SK-N-SH (cell line): Measurements from ENCODE around the gene SLC7A11. TPM values are rescaled to one million over a fixed set of nuclear protein-coding genes. Genes with fewer than 3 reads are reported as not detected.

Experiments used
- CTCF ChIA-PET: fragments of 300-600, 350-600 bp; formaldehyde crosslinking; extraction: SDS; loops from one replicate; lab custom pipeline; 2021; lab: Yijun Ruan, JAX
- POLR2A ChIA-PET: fragments of 350-600 bp; sonication (Branson Sonifier 250); formaldehyde crosslinking; extraction: SDS; loops from one replicate; lab custom pipeline; 2020; ENCODE audit warnings: antibody characterized with exemption, inconsistent platforms; lab: Yijun Ruan, JAX
- DNase-seq: peaks from one replicate; pipeline ENCODE4 v3.0.0; 2012
- H2AFZ ChIP-seq: fragments of 200-600 bp; sonication (generic); 2 replicates; pipeline ENCODE4 v1.8.1; 2016; ENCODE audit warnings: antibody characterized with exemption, mild to moderate bottlenecking, low read depth
- H3F3A ChIP-seq: fragments of 200-600 bp; sonication (generic); replicated peaks from 2 replicates; pipeline ENCODE3; 2016; ENCODE audit warnings: antibody characterized with exemption, mild to moderate bottlenecking; ENCODE audit not compliant: insufficient read depth
- H3K27ac ChIP-seq, 2 experiments: fragments of 200-500 bp in 1 of 2; fragments of 200-600 bp in 1 of 2; sonication (Bioruptor generic) in 1 of 2; sonication (generic), shearing (Covaris generic) in 1 of 2; 2 replicates each; pipeline versions ENCODE4 v1.5.1 to v1.6.1; 2014 to 2016; ENCODE audit warnings: low read depth in 2 of 2, inconsistent platforms in 1 of 2, low read length in 1 of 2, mild to moderate bottlenecking in 1 of 2, mixed read lengths in 1 of 2
- H3K27me3 ChIP-seq: fragments of 200-600 bp; sonication (generic), shearing (Covaris generic); 2 replicates; pipeline ENCODE4 v1.6.1; 2016; ENCODE audit warnings: mixed run types; ENCODE audit not compliant: insufficient read depth
- H3K36me3 ChIP-seq, 2 experiments: fragments of 200-500 bp in 1 of 2; fragments of 200-600 bp in 1 of 2; sonication (Bioruptor generic) in 1 of 2; sonication (generic) in 1 of 2; replicated peaks in 1 of 2; 2 replicates each; pipeline versions ENCODE3 to v1.5.1; 2014 to 2016; ENCODE audit warnings: low read length in 1 of 2, mild to moderate bottlenecking in 1 of 2; ENCODE audit not compliant: insufficient read depth in 2 of 2, control insufficient read depth in 1 of 2
- H3K4me1 ChIP-seq, 2 experiments: fragments of 200-500 bp in 1 of 2; fragments of 200-600 bp in 1 of 2; sonication (Bioruptor generic) in 1 of 2; sonication (generic), shearing (Covaris generic) in 1 of 2; 2 replicates each; pipeline versions ENCODE4 v1.5.1 to v1.6.1; 2014 to 2016; ENCODE audit warnings: low read depth in 1 of 2, low read length in 1 of 2, mixed run types in 1 of 2; ENCODE audit not compliant: insufficient read depth in 2 of 2, control insufficient read depth in 1 of 2
- H3K4me2 ChIP-seq: fragments of 200-600 bp; sonication (generic), shearing (Covaris generic); 2 replicates; pipeline ENCODE4 v1.6.1; 2017; ENCODE audit warnings: mixed run types
- H3K4me3 ChIP-seq, 2 experiments: fragments of 200-500 bp in 1 of 2; fragments of 200-600 bp in 1 of 2; sonication (Bioruptor generic) in 1 of 2; sonication (generic), shearing (Covaris generic) in 1 of 2; 2 replicates each; pipeline versions ENCODE4 v1.5.1 to v1.8.1; 2014 to 2016; ENCODE audit warnings: low read depth in 2 of 2, inconsistent platforms in 1 of 2, low read length in 1 of 2, mild to moderate bottlenecking in 1 of 2, mixed read lengths in 1 of 2, moderate library complexity in 1 of 2
- H3K79me2 ChIP-seq: fragments of 200-600 bp; sonication (generic); 2 replicates; pipeline ENCODE4 v1.8.1; 2017; ENCODE audit warnings: mild to moderate bottlenecking; ENCODE audit not compliant: insufficient read depth
- H3K9ac ChIP-seq: fragments of 200-600 bp; sonication (generic); 2 replicates; pipeline ENCODE4 v1.6.1; 2017; ENCODE audit warnings: mixed run types
- H3K9me2 ChIP-seq: fragments of 200-600 bp; sonication (generic); 2 replicates; pipeline ENCODE4 v1.6.1; 2017; ENCODE audit warnings: mixed run types
- H3K9me3 ChIP-seq: fragments of 200-600 bp; sonication (generic); 2 replicates; pipeline ENCODE4 v1.6.1; 2017; ENCODE audit warnings: mixed run types, mild to moderate bottlenecking, moderate library complexity
- H4K20me1 ChIP-seq: fragments of 200-600 bp; sonication (generic); 2 replicates; pipeline ENCODE4 v1.6.1; 2017; ENCODE audit warnings: mild to moderate bottlenecking, mixed run types; ENCODE audit not compliant: insufficient read depth
- ELF1 ChIP-seq: IDR thresholded peaks from 2 replicates; pipeline ENCODE4 v1.4.0; 2012
- EP300 ChIP-seq, 2 experiments: IDR thresholded peaks; 2 replicates each; pipeline versions ENCODE4 v1.4.0 to v1.6.1; 2012; ENCODE audit warnings: borderline replicate concordance in 1 of 2, low read depth in 1 of 2, low read length in 1 of 2
- FOXJ3 ChIP-seq: sonication (generic); formaldehyde crosslinking; IDR thresholded peaks from 2 replicates; pipeline ENCODE4 v1.5.1; 2020; ENCODE audit warnings: mild to moderate bottlenecking, missing genetic modification reagents
- FOXM1 ChIP-seq: IDR thresholded peaks from 2 replicates; pipeline ENCODE4 v1.4.0; 2012; ENCODE audit warnings: low read depth, mild to moderate bottlenecking
- NFIC ChIP-seq: IDR thresholded peaks from 2 replicates; pipeline ENCODE4 v1.4.0; 2012; ENCODE audit warnings: borderline replicate concordance
- RAD21 ChIP-seq: IDR thresholded peaks from 2 replicates; pipeline ENCODE4 v1.6.1; 2012; ENCODE audit warnings: mild to moderate bottlenecking, low read length
- RCOR1 ChIP-seq: fragments of 150-350 bp; IDR thresholded peaks from 2 replicates; pipeline ENCODE4 v1.6.1; 2017; ENCODE audit warnings: antibody characterized with exemption, low read length
- SMC3 ChIP-seq: IDR thresholded peaks from 2 replicates; pipeline ENCODE4 v1.6.1; 2012; ENCODE audit warnings: low read depth, low read length, improper control_type of control experiment
- TAF1 ChIP-seq: IDR thresholded peaks from 2 replicates; pipeline ENCODE4 v1.6.1; 2012; ENCODE audit warnings: low read depth, mild to moderate bottlenecking, low read length, moderate library complexity, borderline replicate concordance
- TCF12 ChIP-seq: IDR thresholded peaks from 2 replicates; pipeline ENCODE4 v1.4.0; 2012
- TEAD4 ChIP-seq: IDR thresholded peaks from 2 replicates; pipeline ENCODE4 v1.4.0; 2012; ENCODE audit warnings: mild to moderate bottlenecking, borderline replicate concordance; ENCODE audit not compliant: insufficient read depth
- WGBS: methylation state at CpG from one replicate; pipeline ENCODE4 v1.1.6; 2017; ENCODE audit warnings: low lambda C conversion rate; 5-methylcytosine and 5-hydroxymethylcytosine counted together
- polyA plus RNA-seq, 3 experiments: library from polyadenylated mRNA; depleted of rRNA; stranded (reverse); fragments of >200 nt; gene quantifications; 2 replicates each; pipeline ENCODE4 v1.2.3, GENCODE V29; 2012
- TF ChIP-seq, protein P1 (sequence below): IDR thresholded peaks from 2 replicates; pipeline ENCODE4 v1.6.1; 2012; ENCODE audit warnings: mild to moderate bottlenecking, low read depth, low read length, moderate library complexity

SLC7A11 gene
- polyA plus RNA-seq, 1 of the 3 experiments (the other 2 are of a cell fraction): 3.1 TPM

DNA sequence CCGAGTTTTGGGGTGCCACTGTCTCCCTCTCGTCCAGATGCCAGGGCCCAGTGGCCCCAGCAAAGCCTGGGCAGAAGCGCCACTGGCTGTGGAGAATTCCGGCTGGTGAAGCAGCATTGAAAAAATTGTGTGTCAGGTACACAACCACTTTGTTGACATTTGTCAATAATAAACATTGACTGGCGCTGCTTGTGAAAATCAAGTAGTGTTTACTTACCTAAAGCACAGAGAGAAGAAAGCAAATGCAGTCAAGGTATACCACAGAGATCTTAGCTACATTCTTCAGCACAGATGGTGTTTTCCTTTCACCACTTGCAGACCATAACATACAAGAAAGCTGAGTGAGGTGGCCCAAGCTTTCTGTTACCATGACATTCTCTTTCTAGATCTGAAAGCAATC, 14.5 kb upstream of the SLC7A11 start (continued):
- TF ChIP-seq, protein P1, sequence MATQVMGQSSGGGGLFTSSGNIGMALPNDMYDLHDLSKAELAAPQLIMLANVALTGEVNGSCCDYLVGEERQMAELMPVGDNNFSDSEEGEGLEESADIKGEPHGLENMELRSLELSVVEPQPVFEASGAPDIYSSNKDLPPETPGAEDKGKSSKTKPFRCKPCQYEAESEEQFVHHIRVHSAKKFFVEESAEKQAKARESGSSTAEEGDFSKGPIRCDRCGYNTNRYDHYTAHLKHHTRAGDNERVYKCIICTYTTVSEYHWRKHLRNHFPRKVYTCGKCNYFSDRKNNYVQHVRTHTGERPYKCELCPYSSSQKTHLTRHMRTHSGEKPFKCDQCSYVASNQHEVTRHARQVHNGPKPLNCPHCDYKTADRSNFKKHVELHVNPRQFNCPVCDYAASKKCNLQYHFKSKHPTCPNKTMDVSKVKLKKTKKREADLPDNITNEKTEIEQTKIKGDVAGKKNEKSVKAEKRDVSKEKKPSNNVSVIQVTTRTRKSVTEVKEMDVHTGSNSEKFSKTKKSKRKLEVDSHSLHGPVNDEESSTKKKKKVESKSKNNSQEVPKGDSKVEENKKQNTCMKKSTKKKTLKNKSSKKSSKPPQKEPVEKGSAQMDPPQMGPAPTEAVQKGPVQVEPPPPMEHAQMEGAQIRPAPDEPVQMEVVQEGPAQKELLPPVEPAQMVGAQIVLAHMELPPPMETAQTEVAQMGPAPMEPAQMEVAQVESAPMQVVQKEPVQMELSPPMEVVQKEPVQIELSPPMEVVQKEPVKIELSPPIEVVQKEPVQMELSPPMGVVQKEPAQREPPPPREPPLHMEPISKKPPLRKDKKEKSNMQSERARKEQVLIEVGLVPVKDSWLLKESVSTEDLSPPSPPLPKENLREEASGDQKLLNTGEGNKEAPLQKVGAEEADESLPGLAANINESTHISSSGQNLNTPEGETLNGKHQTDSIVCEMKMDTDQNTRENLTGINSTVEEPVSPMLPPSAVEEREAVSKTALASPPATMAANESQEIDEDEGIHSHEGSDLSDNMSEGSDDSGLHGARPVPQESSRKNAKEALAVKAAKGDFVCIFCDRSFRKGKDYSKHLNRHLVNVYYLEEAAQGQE: no peak
- no peak for TF ChIP-seq EP300 (IDR thresholded peaks at IDR 0.05; ENCODE audit: borderline replicate concordance in 1 of 2, low read depth in 1 of 2, low read length in 1 of 2)
- TF ChIP-seq, all 33 proteins: peak for 0

DNA sequence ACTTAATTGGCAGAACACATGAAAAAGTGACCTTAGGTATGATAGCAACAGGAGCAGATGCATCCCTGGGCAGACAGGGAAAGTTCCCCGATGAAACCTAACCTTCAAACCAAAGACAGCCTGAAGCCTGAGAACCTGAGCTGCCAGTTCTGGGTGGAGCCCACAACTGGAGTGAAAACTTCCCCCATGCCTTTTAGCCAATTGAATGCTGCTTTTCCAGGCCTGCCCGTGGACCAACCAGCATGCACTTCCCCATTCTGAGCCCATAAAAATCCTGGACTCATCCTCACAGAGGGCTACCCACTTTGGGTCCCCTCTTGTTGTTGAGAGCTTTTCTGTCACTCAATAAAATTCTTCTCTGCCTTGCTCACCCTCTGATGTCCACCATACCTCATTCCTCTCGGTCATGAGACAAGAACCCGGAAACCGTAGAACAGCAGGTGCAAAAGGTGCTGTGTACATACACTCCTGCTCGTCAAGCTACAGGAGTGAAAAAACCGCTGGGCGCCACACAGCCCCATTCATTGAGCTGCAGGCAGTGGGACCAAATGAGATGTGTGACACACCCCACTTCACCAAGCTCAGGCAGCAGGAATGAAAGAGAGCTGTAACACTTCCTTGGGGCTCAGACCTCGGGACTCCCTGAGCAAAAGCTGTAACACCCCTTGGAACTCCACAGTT, 13.9 kb upstream of the SLC7A11 start:
- Histone ChIP-seq H3K9me3 (no peaks in the 10 kb centered on the region), H3K4me1 (peaks cover 0 to 20% of the 10 kb centered on the region in 2 experiments; a peak in 2 of 4 replicates), H3K36me3 (no peaks in the 10 kb centered on the region), H3K79me2 (no peaks in the 10 kb centered on the region), H3K9ac (no peak overlapping the region), H3K27me3 (no peaks in the 10 kb centered on the region), H4K20me1 (no peaks in the 10 kb centered on the region), H3K9me2 (no peaks in the 10 kb centered on the region), H3K4me3 (no peak overlapping the region), H3K27ac (no peak overlapping the region), H3K4me2 (no peak overlapping the region), H3F3A (peaks cover 9% of the 10 kb centered on the region), H2AFZ (no peak overlapping the region)
- ChIA-PET CTCF (interaction anchor here (1.0 kb wide), 1 partner anchor 1391 kb away, joined by 3 read pairs; no protein-coding TSS in a partner anchor), POLR2A (no interaction called here)
- 87% methylated on average over 8 of the region's 9 CpGs for WGBS
- no peak for DNase-seq
- TF ChIP-seq TCF12: no peak
- no peak for TF ChIP-seq TEAD4
- TF ChIP-seq FOXJ3 (CRISPR knock-in tag): no peak
- TF ChIP-seq SMC3: no peak
- no peak for TF ChIP-seq EP300 (IDR thresholded peaks at IDR 0.05; ENCODE audit: borderline replicate concordance in 1 of 2, low read depth in 1 of 2, low read length in 1 of 2)
- TF ChIP-seq, protein P1: no peak
- no peak for TF ChIP-seq TAF1
- TF ChIP-seq NFIC: no peak
- TF ChIP-seq RAD21: no peak
- TF ChIP-seq RCOR1: no peak
- TF ChIP-seq FOXM1: no peak
- TF ChIP-seq ELF1: no peak
